Midbrain (tissue), 1 donor: ENCODE data around the gene ELP6.
A peak's percentile ranks its signal among the peaks of the same experiment; 100 is the strongest.

Experiments
- DNase-seq: peaks from one replicate; lab custom pipeline; 2025; lab: John Stamatoyannopoulos, UW

ELP6 gene, protein sequence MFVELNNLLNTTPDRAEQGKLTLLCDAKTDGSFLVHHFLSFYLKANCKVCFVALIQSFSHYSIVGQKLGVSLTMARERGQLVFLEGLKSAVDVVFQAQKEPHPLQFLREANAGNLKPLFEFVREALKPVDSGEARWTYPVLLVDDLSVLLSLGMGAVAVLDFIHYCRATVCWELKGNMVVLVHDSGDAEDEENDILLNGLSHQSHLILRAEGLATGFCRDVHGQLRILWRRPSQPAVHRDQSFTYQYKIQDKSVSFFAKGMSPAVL

DNA sequence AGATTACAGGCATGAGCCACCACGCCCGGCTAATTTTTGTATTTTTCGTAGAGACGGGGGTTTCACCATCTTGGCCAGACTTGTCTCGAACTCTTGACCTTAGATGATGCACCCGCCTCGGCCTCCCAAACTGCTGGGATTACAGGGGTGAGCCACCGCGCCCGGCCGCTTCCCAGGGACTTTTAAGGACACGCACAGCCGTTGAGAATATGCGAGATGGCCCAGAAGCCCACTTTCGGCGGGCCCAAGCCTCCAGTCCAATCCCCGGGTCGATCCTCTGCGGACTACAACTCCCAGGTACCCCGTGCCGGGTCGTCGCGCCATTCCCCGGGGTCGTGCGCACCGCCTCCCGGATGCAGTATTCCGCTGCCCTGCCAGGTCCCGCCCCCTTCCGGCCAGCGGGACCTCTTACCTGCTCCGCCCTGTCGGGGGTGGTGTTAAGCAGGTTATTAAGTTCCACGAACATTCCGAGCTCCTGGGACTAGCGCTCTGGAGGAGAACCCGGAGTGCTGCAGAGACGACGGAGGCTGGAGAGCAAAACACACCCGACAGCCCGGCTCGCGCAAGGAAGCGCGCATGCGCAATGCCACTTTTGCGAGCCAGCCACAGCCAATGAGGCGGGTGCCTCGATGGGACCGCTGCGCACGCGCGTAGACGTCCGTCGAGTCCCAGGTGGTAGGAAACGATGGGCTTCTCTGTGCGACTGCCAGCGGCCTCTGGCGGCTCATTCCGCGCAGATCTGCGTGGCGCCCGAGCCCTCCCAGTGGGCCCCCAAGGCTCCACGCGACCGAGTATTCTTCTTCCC is at the start of gene ELP6:
TSS of gene ELP6 (minus strand) at position 588 of the 805 bp plus-strand sequence. CDS start at position 466, 122 bp downstream.
- peak; percentile 97 for DNase-seq

DNA sequence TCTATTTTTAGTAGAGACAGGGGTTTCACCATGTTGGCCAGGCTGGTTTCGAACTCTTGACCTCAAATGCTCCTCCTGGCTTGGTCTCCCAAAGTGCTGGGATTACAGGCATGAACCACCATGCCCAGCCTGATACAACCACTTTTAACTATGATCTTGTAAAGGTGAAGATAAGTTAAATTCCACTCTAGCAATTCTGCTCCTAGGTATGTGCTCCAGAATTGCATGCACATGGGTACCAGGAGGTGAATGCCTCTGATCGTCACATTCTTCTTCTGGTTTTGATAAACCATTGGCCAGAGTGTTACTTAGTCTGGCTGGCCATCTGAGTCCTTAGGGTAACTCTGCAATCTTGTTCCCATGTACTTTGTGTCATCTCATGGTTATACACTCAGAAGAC is 42.8 kb upstream of the ELP6 start:
- no peak for DNase-seq

DNA sequence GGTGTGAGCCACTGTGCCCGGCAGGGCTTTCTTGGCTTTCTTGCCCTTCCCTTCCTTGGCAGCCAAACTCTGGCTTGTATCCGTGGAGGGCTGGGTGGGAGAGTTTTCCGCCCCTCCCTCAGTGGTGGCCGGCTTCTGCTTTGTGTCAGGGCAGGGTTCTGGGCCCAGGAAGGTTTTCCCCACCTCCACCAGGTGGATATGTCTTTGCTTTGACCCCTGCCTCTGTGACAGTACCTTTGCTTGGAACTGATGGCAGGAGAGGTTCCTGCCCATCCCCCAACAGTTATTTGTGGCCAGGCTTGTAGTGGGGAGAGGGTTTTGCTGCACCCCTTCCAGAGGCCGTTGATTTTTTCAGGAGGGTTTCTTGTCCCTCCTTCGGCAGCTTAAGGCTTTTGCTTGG is 40.8 kb upstream of the ELP6 start:
- no peak for DNase-seq

DNA sequence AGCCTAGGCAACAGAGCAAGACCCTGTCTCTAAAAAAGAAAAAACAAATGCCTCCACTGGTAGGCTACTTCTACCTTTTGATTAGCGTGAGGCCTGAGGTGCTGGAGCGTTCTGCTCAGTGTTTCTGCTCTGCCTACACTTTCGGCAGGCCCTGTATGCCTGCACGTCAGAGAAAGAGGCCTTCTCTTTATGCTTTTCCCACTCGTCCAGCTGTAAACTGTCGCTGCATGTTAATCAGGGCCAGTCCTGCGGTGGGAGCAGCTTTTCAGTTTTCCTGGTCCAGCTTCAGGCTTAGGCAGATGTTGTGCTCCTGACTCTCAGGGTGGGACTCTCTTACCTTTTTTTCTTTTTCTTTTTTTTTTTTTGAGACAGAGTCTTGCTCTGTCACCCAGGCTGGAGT is 39.9 kb upstream of the ELP6 start:
- DNase-seq, result no peak

DNA sequence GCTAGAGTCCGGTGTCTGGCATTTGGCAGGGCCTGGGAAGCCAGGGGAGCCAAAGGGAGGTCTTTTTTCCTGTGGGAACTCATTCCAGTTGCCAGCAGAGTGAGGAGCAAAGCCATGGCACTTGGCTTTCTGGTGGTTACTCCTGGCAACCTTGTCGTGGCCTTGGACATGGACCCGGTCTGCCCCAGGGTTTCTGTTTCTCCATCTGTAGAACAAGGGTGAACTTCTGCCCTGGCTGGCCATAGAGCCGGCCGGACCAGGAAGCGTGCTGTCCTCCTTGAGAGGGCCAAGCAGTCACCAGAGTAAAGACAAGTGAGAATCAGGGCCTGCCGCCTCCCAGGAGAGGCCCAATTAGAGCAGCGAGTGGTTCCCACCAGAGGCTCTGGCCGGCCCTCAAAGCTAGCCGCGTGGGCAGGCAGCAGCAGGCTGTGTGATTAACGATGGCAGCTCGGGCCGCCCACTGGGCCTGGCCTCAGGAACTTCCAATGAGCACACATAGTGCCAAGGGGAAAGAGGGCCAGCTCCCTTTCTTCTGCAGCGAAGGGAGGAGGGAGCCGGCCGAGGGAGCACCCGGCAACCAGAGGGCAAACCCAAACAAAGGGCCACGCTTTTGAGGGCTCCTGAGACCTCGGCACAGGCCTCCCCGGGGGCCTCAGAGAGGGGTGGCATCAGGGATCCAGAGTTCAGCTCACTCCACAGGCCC is 29.1 kb upstream of the ELP6 start:
- DNase-seq, result peak; percentile 71

DNA sequence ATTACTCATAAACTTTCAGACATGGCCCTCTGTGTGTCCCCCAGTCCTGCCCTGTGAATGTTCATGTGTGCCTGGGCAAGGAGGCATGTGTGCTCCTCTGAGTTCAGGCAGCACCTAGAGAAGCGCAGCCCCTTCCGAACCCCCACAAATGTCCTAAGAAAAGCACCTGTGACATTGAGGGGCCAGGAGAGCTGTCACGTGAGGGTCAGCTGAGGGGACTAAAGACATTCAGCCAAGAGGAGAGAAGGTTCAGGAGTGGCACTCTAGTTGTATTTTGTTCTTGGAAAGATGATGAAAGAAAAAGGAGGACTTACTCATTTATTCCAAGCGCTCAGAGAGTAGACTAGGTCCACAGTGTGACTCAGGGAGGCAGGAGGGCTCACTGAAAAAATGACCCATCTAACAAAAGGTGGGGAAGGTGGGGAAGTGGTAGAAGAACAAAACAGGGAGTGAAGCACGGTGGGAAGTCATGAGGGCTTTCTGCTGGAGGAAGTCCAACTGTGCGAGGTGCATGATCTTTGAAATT is 28.1 kb upstream of the ELP6 start:
- no peak for DNase-seq

DNA sequence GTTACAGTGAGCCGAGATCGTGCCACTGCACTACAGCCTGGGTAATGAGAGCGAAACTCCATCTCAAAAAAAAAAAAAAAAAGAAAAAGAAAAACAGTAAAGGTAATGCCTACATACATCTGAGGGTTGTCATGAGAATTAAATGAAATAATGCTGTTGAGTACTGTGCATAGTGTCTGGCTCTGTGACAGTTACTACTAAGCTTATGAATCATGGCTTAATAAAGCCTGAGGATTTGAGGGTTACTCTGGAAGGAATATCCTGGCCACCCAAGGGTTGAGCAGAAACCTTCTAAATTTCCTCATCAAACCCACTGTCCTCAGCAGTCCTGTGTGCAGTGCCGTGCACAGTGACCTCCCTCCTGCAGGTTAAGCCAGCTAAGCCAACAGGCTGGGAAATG is 26.8 kb upstream of the ELP6 start:
- no peak for DNase-seq

DNA sequence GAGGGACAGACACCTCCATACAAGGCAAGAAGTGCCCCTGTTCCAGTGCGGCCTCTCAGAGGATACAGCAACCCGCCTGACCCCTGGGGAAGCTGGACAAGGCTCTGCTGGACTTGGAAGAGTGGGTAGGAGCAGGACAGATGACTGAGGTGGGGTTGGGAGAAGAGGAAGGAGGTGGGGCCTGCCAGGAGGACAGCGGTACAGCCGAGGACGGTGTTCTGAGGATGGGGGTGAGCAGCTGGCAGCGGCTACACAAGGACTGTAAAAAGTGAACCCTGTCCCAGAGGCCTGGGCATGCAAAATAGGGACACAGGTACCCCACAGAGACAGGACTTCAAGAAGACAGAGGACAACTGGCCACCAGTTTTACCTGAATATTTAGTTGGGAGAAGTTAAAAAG is 23.5 kb upstream of the ELP6 start:
- no peak for DNase-seq

DNA sequence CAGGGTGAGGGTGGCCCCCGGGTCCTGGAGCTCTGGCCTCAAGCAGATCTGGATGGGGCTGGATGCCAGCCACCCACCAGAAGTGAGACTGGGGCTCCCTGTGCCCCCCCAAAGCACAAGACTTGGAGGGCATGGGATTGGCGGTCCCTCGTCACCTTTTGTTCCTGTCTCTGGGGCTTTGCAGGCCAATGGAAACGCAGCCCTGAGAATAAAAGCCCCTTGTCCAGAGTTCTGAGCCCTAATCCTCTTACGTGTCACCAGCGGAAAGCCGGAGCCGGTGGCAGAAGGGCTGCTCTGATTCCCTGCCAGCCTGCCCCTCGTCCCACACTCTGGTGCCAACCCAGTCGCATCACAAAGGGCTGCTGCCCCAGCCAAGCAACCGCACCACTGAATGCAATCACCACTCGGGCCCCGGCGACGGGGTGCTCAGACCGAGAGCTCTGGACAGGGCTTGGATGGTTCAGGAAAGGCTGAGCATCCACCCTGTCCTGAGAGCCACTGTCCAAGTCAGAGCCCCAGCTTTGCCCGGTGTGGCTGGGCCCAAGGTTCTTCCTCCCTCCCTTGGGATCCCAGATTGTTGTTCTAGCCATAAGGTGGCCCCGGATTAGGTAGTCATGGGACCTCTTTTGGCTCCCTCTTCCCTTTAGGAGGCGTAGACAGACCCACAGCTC is 22.8 kb upstream of the ELP6 start:
- peak; percentile 64 for DNase-seq

DNA sequence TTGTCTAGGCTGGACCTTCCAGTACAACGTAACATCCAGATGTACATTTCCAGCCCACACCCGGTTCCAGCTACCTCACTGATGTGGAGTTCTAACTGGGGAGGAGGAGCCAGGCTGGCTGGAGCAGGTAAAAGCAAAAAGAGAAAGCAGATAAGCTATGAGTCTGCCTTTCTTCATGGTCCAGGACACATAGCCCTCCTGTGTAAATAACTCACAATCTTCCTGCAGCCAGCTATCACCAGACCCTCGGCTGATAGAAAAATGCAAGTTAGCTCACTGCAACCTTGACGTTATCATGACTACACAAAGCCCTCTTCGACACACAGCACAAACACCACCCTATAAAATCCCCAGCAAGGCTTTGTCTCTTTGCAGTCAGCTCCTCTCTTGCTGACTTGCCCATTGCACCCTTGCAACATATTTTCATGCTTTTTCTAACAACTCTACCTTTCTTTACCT is 20.5 kb upstream of the ELP6 start:
- no peak for DNase-seq

DNA sequence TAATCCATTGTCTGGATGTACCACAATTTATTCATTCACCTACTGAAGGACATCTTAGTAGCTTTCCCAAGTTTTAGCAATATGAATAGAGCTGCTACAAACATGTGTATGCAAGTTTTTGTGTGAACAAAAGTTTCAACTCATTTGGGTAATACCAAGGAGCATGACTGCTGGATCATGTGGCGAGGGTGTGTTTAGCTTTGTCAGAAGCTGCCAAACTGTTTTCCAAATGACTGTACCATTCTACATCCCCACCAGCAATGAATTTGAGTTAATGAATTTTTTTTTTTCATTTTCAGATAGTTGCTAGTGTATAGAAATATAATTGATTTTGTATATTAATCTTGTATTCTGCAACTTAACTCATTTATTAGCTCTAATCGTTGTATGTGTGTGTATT is 20.0 kb upstream of the ELP6 start:
- DNase-seq, result no peak

DNA sequence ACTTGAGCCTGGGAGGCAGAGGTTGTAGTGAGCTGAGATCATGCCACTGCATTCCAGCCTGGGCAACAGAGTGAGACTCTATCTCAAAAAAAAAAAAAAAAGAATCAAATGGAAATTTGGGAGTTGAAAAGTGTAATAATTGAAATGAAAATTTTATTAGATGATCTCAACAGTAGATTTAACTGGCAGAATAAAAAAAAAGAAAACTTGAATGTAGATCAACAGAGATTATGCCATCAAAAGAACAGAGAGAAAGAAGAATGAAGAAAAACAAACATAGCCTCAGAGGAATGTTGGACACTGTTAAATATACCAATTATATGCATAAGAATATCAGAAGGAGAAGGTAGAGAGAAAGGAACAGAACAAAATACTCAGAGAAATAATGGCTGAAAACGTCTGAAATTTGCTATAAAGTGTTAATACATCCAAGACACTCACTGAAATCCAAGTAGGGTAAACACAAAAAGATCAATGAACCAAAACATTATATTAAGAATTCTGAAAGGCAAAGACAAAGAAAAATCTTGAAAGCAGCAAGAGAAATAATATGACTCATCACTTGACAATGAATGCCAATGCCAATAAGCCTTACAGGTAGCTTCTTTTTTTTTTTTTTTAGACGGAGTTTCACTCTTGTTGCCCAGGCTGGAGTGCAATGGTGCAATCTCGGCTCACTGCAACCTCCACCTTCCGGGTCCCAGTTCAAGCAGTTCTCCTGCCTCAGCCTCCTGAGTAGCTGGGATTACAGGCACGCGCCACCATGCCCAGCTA is 14.6 kb upstream of the ELP6 start:
- DNase-seq, result no peak

DNA sequence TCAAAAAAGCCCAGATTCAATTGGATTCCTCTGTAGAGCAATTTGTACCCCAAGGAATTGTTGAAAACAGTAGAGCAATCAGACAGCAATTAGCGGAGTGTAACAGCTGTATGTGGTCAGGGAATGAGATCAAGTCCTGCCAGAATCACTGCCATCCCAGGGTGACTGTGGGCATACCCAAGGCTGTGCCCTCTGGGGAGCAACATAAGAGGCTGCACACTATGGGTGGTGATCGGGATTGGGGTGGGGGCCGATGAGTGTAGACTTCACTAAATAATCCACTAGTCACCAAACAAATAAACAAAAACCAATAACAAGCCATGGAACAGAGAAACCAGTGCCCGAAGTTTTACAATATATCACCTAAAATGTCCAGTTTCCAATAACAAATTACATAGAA is 12.1 kb upstream of the ELP6 start:
- no peak for DNase-seq

DNA sequence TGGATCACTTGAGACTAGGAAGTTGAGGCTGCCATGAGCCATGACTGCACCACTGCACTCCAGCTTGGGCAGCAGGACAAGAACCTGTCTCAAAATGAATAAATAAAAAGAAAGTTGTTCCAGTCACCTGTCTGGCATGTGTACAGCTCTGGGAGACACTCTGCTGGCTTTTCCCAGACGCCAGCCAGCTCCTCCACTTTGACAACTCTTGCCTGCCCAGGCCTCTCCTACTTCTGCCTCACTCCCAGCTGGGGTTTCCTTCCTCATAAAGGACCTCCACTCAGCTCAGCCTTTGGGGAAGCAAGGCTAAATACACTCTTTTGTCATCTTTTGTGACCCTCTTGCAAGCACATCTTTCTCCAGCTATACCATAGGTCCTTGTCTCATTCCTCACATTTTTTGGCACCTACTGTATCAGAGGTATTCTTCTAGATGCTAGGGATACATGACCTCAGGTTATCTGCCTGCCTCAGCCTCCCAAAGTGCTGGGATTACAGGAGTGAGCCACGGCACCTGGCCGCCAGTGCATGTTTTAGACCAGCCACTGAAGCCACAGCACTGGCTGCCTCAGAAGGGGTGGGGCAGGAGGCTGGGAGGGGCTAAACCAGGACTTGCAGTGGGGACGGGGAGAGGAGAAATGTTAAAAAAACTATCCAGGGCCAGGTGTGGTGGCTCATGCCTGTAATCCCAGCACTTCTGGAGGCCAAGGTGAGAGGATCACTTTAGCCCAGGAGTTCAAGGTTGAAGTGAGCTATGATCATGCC is 10.0 kb upstream of the ELP6 start:
- DNase-seq, result no peak

DNA sequence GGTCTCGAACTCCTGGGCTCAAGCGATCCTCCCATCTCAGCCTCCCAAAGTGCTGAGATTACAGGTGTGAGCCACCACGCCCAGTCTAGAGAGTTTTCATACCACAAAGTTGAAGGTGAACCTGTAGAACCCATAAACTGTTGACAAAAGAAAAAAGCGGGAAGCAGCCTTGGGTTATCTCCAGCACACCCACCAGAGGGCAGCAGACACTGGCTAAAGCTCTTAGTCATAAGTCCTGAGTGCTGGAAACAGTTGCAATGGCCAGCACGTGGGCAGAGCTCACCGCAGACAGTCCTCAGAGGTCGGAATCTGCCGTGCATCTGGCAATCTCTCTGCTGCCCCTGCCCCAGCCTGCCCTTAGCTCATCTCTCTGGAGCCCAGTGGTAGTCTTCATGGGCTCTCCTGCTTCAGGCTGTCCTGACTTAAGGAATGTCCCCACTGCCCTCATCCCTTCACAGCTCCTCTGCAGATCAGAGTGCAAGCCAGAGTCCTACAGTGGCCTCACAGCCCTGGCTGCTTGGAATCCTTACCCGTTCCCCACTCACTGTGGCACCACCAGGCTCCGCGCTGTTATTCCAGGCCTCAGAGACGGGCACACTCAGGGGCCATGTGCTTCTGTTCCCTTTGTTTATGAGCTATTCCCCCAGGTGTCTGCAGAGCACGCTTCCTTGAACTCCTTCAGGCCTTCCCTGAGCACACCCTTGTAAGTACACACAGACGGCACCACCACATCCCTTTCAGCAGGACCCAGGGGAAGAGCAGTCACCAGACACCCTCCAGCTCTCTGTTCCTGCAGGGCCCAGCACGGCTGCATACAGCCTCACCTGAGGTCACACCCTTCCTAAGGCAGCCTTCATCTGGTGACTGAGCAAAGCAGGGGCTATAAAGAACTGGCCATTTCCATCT is 8.8 kb upstream of the ELP6 start:
- peak; percentile 83 for DNase-seq

DNA sequence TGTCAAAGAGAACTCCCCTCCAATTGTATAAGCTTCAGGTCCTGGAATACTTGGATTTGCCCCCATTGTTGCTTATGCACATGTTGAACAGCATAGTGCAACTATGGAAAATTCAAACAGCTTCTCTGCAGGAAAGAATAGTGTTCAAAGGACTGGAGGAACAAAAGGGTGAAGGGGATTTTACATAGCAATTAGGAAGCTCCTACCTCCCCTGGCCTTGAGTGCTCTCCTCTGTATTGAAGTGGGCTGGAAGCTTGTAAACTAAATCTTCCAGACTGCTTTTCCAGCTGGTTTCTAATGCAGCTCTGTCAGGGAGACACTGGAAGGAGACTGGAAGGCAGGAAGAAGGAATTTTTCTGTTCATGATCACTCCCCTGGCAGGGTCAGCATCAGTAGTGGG is 7.2 kb upstream of the ELP6 start:
- DNase-seq, result no peak

DNA sequence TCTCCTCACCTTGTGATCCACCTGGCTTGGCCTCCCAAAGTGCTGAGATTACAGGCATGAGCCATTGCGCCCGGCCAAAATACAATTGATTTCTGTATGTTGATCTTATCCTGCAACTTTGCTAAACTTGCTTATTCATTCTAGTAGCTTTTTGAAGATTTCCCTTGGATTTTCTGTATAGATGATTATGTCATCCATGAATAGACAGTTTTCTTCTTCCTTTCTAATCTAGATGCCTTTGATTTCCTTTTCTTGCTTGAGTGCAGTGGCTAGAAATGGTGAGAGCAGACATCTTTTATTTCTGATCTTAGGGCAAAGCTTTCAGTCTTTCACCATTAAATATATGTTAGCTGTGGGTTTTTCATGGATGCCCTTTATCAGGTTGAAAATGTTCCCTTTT is 4.4 kb upstream of the ELP6 start:
- DNase-seq, result no peak

DNA sequence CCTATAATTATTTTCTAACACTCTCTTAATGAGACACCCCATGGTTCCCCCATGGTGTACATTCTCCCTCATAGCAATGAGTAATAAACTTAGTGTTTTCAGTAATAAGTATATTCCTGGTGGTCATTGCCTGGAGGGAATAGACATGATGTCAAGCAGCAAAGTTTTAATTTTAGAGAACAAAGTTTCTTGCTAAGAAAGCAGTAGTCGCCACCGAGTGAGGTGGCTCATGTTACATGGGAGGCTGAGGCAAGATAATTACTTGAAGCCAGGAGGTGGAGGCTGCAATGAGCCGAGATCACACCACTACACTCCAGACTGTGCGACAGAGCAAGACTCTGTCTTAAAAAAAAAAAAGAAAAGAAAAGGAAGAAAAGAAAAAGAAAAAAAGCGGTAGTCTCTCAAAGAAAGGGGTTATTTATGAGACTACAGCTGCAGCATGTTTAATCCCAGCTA is 2.4 kb upstream of the ELP6 start:
- no peak for DNase-seq

DNA sequence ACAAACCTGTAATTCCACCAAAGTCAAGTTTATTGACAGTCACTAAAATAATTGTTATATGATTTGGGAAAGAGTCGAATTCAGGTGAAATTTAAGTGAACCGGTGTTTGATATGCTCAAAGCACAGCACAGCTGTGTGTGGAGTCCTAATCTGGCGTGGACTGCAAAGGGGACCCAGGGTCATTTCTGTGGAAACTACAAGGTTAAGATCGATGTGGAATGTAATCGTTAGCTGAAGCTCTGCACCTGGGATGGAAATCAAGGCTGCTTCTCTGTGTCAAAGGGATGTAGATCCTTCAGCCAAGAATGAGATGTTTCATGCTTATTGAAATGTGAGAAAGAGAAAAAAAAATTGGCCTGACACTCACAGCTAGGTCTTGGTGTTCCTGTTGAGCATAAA is 1.6 kb upstream of the ELP6 start:
- no peak for DNase-seq
